Measurements from ENCODE around the gene CSMD2.

CSMD2 gene

GRCh38 chr1:33777337-33777736, 387.7 kb downstream of the CSMD2 start:
- no peak for DNase-seq (ENCODE audit: extremely low read depth, low read depth)
- no peak for TF ChIP-seq CTCF (IDR thresholded peaks at IDR 0.05; ENCODE audit: low read depth, low read length)

GRCh38 chr1:33768821-33769220, 396.2 kb downstream of the CSMD2 start:
- DNase-seq (ENCODE audit: extremely low read depth, low read depth), result no peak
- no peak for TF ChIP-seq CTCF (IDR thresholded peaks at IDR 0.05; ENCODE audit: low read depth, low read length)

GRCh38 chr1:33768106-33768505, 396.9 kb downstream of the CSMD2 start:
- DNase-seq (ENCODE audit: extremely low read depth, low read depth), result no peak
- TF ChIP-seq CTCF (IDR thresholded peaks at IDR 0.05; ENCODE audit: low read depth, low read length), result no peak

- DNase-seq (ENCODE audit: extremely low read depth, low read depth), result no peak
- no peak for TF ChIP-seq CTCF (IDR thresholded peaks at IDR 0.05; ENCODE audit: low read depth, low read length)
Measured at GRCh38 chr1:33764149-33764548, 400.9 kb downstream of the CSMD2 start.

- DNase-seq (ENCODE audit: extremely low read depth, low read depth), result no peak
- no peak for TF ChIP-seq CTCF (IDR thresholded peaks at IDR 0.05; ENCODE audit: low read depth, low read length)
Measured at GRCh38 chr1:33763406-33763805, 401.6 kb downstream of the CSMD2 start.

GRCh38 chr1:33762962-33763361, 402.1 kb downstream of the CSMD2 start:
- no peak for DNase-seq (ENCODE audit: extremely low read depth, low read depth)
- TF ChIP-seq CTCF (IDR thresholded peaks at IDR 0.05; ENCODE audit: low read depth, low read length), result no peak

GRCh38 chr1:33762109-33762830, 402.8 kb downstream of the CSMD2 start:
- peak; percentile 37 for DNase-seq (ENCODE audit: extremely low read depth, low read depth)
- no peak for TF ChIP-seq CTCF (IDR thresholded peaks at IDR 0.05; ENCODE audit: low read depth, low read length)

Measured in AG09319 (cell line).